Mucosa of descending colon (tissue), 3 donors: ENCODE results near the gene MGAT5. TPM values are rescaled to one million over a fixed set of nuclear protein-coding genes. Genes with fewer than 3 reads are reported as not detected.

ENCODE experiments used
- ATAC-seq: fragments of 200-7000 bp; cut with Tn5 transposase; one replicate; pipeline ENCODE4 v1.9.1; 2020; ENCODE audit warnings: mild to moderate bottlenecking, moderate library complexity
- DNase-seq, 3 donors: peaks; one replicate each; pipeline ENCODE4 v3.0.0-alpha.2; 2020
- H3K36me3 ChIP-seq: fragments of 200-600 bp; one replicate; pipeline ENCODE4 v1.8.0; 2021; ENCODE audit warnings: low read depth, mild to moderate bottlenecking
- H3K4me1 ChIP-seq: fragments of 200-600 bp; one replicate; pipeline ENCODE4 v1.8.0; 2021; ENCODE audit warnings: low read depth, mild to moderate bottlenecking
- H3K4me3 ChIP-seq: fragments of 200-600 bp; one replicate; pipeline ENCODE4 v1.8.0; 2021; ENCODE audit warnings: mild to moderate bottlenecking
- H3K9me3 ChIP-seq: fragments of 200-600 bp; one replicate; pipeline ENCODE4 v1.8.0; 2021; ENCODE audit warnings: mild to moderate bottlenecking
- intact Hi-C, 2 donors: fragments of 100-400 bp; cut with DNase I in 1 of 2; cut with micrococcal nuclease in 1 of 2; formaldehyde crosslinking; loops; one replicate each; pipeline versions ENCODE4 v1.11.0 to v1.11.1; 2022; cut with DNase I, micrococcal nuclease
- total RNA-seq, 3 donors: library from RNA; stranded (reverse); fragmentation: NEBNext Ultra II Directional in 2 of 3; extraction: Animal tissue kit (Norgen Biotek cat#: 25700) in 2 of 3; gene quantifications; one replicate each; pipeline versions ENCODE4 v1.2.1 to v1.2.4, GENCODE V29; 2021 to 2023
- TF ChIP-seq, protein P1 (sequence below): fragments of 200-600 bp; IDR thresholded peaks from one replicate; pipeline ENCODE4 v1.8.0; 2022; ENCODE audit warnings: antibody characterized with exemption, mild to moderate bottlenecking
- donor health status: DM: no; HTN: no; CAD: no; lungs with moderate emphysema.
- donor health status: DM: no; HTN: no; CAD: no.
- donor health status: DM: no; HTN: yes; CAD: no.

MGAT5 gene
- total RNA-seq, 3 donors from 2014 or later: 56.5 to 75.5 (median 69.7) TPM

DNA sequence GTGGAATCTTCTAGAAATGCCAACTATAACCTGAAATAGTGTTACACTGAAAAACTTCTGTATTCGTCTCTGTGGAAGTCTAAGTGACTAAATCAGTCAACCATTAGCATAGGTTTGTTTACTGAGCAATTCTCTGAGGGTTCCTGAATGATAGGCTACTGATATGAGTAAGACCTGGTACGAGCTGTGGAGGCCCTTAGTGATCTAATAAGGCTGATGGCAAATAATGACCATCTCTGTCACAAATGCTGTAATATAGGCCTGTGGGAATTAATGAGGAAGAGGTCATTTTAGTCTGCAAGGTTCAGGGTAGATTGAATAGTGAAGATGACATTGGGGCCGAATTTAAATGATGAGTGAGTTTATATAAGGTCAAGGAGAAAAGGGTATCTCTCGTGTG is 82.5 kb downstream of the MGAT5 start:
- no peak for ATAC-seq
- intact Hi-C loops: no loop called here
- H3K36me3 ChIP-seq: no peaks in the 10 kb centered on the region

DNA sequence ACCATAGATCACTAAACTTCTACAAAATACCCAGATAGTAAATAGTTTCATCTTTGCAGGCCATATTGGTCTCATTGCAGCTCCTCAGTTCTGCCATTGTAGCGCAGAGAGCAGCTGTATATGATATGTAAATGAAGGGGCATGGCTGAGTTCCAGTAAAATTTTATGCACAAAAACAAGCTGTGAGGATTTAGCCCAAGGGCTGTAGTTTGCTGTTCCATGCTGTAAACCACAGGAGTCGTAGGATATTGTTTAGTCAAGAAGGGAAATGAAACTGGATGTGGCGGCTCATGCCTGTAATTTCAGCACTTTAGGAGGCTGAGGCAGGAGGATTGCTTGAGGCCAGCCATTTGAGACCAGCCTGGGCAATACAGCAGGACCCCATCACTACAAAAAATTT is 83.0 kb downstream of the MGAT5 start:
- Histone ChIP-seq H3K4me1 (no peaks in the 10 kb centered on the region), H3K36me3 (no peaks in the 10 kb centered on the region), H3K9me3 (no peaks in the 10 kb centered on the region), H3K4me3 (no peak overlapping the region)
- intact Hi-C loops: no loop called here
- no peak for DNase-seq
- TF ChIP-seq, protein P1, sequence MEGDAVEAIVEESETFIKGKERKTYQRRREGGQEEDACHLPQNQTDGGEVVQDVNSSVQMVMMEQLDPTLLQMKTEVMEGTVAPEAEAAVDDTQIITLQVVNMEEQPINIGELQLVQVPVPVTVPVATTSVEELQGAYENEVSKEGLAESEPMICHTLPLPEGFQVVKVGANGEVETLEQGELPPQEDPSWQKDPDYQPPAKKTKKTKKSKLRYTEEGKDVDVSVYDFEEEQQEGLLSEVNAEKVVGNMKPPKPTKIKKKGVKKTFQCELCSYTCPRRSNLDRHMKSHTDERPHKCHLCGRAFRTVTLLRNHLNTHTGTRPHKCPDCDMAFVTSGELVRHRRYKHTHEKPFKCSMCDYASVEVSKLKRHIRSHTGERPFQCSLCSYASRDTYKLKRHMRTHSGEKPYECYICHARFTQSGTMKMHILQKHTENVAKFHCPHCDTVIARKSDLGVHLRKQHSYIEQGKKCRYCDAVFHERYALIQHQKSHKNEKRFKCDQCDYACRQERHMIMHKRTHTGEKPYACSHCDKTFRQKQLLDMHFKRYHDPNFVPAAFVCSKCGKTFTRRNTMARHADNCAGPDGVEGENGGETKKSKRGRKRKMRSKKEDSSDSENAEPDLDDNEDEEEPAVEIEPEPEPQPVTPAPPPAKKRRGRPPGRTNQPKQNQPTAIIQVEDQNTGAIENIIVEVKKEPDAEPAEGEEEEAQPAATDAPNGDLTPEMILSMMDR: no peak
- no peak for ATAC-seq

More for the DNA sequence above, 82.5 kb downstream of the MGAT5 start:
- H3K4me3 ChIP-seq: no peak overlapping the region
- H3K4me1 ChIP-seq: no peaks in the 10 kb centered on the region
- TF ChIP-seq, protein P1: no peak
- DNase-seq: no peak
- peaks cover 2% of the 10 kb centered on the region for H3K9me3 ChIP-seq

DNA sequence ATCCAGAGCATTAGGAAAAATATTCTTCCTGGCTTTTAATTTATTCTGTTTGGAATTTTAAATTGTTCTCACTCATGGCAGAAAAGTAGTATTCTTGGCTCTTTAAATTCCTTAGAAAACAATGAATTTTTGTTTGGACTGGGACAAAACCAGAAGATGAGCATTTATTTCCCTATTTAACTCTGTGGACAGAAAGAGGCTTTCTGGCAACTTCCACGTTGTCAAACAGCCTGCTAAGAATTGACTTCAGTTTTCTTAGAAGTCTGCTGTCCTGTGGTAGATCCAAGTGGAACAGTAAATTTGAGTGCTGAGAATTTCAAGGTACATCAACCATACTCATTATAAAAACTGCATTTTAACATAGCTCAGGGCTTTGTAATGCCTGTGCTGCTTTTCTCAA is 83.8 kb downstream of the MGAT5 start:
- H3K4me1 ChIP-seq: no peaks in the 10 kb centered on the region
- no peaks in the 10 kb centered on the region for H3K9me3 ChIP-seq
- TF ChIP-seq, protein P1: no peak
- DNase-seq (no peak), ATAC-seq (no peak)
- no peaks in the 10 kb centered on the region for H3K36me3 ChIP-seq
- intact Hi-C loops: no loop called here
- no peak overlapping the region for H3K4me3 ChIP-seq

DNA sequence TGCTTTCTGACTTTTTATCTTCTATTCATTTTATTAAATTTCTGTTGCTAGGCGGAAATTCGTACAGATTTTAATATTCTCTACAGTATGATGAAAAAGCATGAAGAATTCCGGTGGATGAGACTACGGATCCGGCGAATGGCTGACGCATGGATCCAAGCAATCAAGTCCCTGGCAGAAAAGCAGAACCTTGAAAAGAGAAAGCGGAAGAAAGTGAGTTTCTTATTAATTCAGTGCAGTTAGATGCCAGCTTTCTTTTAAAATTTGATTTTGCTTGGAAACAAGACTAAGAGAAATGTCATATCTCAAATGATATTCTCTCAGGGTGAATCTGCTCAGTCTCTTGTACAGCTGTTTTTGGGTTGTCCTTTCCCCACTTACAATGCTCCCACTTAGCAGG is 84.3 kb downstream of the MGAT5 start:
- intact Hi-C loops: no loop called here
- Histone ChIP-seq H3K9me3 (no peaks in the 10 kb centered on the region), H3K36me3 (no peaks in the 10 kb centered on the region), H3K4me1 (no peaks in the 10 kb centered on the region), H3K4me3 (no peak overlapping the region)
- ATAC-seq: no peak
- no peak for DNase-seq
- TF ChIP-seq, protein P1: no peak

DNA sequence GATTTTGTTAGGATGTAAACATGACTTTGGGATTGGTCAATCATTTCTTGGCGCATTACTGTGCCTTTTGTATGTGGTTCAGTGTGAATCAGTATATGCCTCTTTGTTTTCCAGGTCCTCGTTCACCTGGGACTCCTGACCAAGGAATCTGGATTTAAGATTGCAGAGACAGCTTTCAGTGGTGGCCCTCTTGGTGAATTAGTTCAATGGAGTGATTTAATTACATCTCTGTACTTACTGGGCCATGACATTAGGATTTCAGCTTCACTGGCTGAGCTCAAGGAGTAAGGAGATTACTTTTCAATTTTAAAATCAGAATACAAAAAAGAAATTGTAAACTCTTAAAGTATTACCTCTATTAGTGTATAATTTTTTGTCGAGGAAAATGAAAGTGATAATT is 87.6 kb downstream of the MGAT5 start:
- intact Hi-C loops: no loop called here
- DNase-seq (no peak), ATAC-seq (no peak)
- TF ChIP-seq, protein P1: no peak
- no peaks in the 10 kb centered on the region for H3K9me3 ChIP-seq
- no peak overlapping the region for H3K4me3 ChIP-seq
- no peaks in the 10 kb centered on the region for H3K36me3 ChIP-seq
- no peaks in the 10 kb centered on the region for H3K4me1 ChIP-seq
